ENCODE results near the gene MED23.

GRCh38 chr6:131657222-131657621, 29.2 kb upstream of the MED23 start:
- TF ChIP-seq, protein P1, sequence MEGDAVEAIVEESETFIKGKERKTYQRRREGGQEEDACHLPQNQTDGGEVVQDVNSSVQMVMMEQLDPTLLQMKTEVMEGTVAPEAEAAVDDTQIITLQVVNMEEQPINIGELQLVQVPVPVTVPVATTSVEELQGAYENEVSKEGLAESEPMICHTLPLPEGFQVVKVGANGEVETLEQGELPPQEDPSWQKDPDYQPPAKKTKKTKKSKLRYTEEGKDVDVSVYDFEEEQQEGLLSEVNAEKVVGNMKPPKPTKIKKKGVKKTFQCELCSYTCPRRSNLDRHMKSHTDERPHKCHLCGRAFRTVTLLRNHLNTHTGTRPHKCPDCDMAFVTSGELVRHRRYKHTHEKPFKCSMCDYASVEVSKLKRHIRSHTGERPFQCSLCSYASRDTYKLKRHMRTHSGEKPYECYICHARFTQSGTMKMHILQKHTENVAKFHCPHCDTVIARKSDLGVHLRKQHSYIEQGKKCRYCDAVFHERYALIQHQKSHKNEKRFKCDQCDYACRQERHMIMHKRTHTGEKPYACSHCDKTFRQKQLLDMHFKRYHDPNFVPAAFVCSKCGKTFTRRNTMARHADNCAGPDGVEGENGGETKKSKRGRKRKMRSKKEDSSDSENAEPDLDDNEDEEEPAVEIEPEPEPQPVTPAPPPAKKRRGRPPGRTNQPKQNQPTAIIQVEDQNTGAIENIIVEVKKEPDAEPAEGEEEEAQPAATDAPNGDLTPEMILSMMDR (IDR thresholded peaks at IDR 0.05): no peak
- TF ChIP-seq POLR2AphosphoS5 (IDR thresholded peaks at IDR 0.05) (no peak), POLR2A (IDR thresholded peaks at IDR 0.05) (no peak), EP300 (IDR thresholded peaks at IDR 0.05) (no peak)
